OCI-LY3 (cell line): ENCODE results near the gene CREB5.

ENCODE experiments used
- H2AFZ ChIP-seq: fragments of 200-600, 300-600 bp; shearing (Covaris generic); 2 replicates; pipeline ENCODE4 v1.6.0; 2014; ENCODE audit warnings: antibody characterized with exemption, low read depth, low read length
- H3K27ac ChIP-seq: fragments of 200-600, 300-600 bp; sonication (generic); 2 replicates; pipeline ENCODE4 v1.5.1; 2014; ENCODE audit warnings: mild to moderate bottlenecking, low read length, moderate library complexity, mixed read lengths
- H3K27me3 ChIP-seq: fragments of 200-600, 300-600 bp; sonication (generic); 2 replicates; pipeline ENCODE4 v1.6.1; 2014; ENCODE audit warnings: low read depth, low read length, mixed read lengths
- H3K36me3 ChIP-seq: fragments of 200-600, 300-600 bp; sonication (generic); replicated peaks from 2 replicates; pipeline ENCODE3; 2014; ENCODE audit warnings: low read depth, low read length, mixed read lengths
- H3K4me1 ChIP-seq: fragments of 300-600, 200-600 bp; sonication (generic); 2 replicates; pipeline ENCODE4 v1.6.1; 2014; ENCODE audit warnings: low read length, mixed read lengths
- H3K4me2 ChIP-seq: fragments of 200-600, 300-600 bp; sonication (generic); 2 replicates; pipeline ENCODE4 v1.6.1; 2014; ENCODE audit warnings: low read length, mixed read lengths
- H3K4me3 ChIP-seq: fragments of 300-600, 200-600 bp; sonication (generic); 2 replicates; pipeline ENCODE4 v1.5.1; 2014; ENCODE audit warnings: antibody characterized with exemption, mild to moderate bottlenecking, low read length, moderate library complexity
- H3K79me2 ChIP-seq: fragments of 300-600, 200-600 bp; shearing (Covaris generic); 2 replicates; pipeline ENCODE4 v1.6.1; 2014; ENCODE audit warnings: mild to moderate bottlenecking, low read length, mixed read lengths
- H3K9ac ChIP-seq: fragments of 300-600, 200-600 bp; shearing (Covaris generic); 2 replicates; pipeline ENCODE4 v1.6.0; 2014; ENCODE audit warnings: mild to moderate bottlenecking, low read length, moderate library complexity
- H3K9me3 ChIP-seq: fragments of 200-600, 300-600 bp; shearing (Covaris generic); 2 replicates; pipeline ENCODE4 v1.6.1; 2014; ENCODE audit warnings: low read length, mixed read lengths; ENCODE audit not compliant: insufficient read depth
- H4K20me1 ChIP-seq: fragments of 200-600, 300-600 bp; sonication (generic); 2 replicates; pipeline ENCODE4 v1.6.1; 2016; ENCODE audit warnings: low read length, mixed read lengths; ENCODE audit not compliant: insufficient read depth
- CTCF ChIP-seq: fragments of 200-600, 300-600 bp; sonication (generic); IDR thresholded peaks from 2 replicates; pipeline ENCODE4 v1.5.1; 2014; ENCODE audit warnings: antibody characterized with exemption, low read length, low read depth
- EZH2phosphoT487 ChIP-seq: fragments of 200-600 bp; shearing (Covaris generic); IDR thresholded peaks from 2 replicates; pipeline ENCODE4 v1.6.1; 2018; ENCODE audit warnings: antibody characterized with exemption, mixed run types, low read depth

Gene CREB5

DNA sequence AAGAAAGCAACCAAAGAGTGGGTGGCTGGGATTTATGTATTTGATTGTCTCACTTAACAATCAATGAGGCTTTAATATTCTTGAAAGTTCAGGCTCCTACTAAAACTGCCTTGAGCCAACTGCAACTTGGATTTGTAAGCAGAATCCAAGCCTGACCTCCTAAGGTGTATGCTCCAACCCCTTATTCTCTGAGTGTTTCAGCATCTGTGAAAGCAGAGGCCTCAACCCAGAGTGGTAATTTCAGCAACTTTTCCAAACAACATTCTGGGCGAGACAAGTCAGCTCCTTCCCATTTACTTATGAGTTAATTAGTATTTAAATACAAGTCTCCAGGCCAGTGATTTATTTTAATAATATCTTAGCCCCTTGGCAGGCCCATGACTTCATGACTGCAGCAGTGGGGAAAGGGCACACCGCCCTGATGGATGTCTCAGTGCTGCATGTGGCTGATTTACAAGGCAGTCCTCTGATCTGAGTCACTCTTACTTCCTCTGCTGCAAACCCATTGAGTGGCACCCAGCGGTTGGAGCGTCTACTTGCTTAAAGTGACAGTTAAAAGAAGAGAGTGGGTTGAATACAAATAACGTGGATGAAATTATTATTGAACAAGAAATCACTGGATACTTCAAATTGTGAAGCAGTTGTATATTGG, 336.7 kb downstream of the CREB5 start:
- Histone ChIP-seq H3K27me3 (no peaks in the 10 kb centered on the region; the same call in 1 of the 2 replicates), H3K9ac (no peak overlapping the region), H3K4me3 (no peak overlapping the region), H3K27ac (no peak overlapping the region), H3K36me3 (no peaks in the 10 kb centered on the region), H3K79me2 (no peaks in the 10 kb centered on the region), H3K4me2 (peak overlapping the region; percentile 22; the same call in 1 of the 2 replicates), H3K9me3 (no peaks in the 10 kb centered on the region), H4K20me1 (no peaks in the 10 kb centered on the region), H2AFZ (no peak overlapping the region), H3K4me1 (peaks cover 15% of the 10 kb centered on the region)
- TF ChIP-seq EZH2phosphoT487 (no peak), CTCF (peak; percentile 31; the same call in 1 of the 2 replicates)

- H3K27ac ChIP-seq = no peak overlapping the region
- no peak overlapping the region for H3K4me3 ChIP-seq
- H3K4me2 ChIP-seq = peak overlapping the region; percentile 22; the same call in 1 of the 2 replicates
Observed at GRCh38 chr7:28749638-28750037, 337.3 kb downstream of the CREB5 start.

DNA sequence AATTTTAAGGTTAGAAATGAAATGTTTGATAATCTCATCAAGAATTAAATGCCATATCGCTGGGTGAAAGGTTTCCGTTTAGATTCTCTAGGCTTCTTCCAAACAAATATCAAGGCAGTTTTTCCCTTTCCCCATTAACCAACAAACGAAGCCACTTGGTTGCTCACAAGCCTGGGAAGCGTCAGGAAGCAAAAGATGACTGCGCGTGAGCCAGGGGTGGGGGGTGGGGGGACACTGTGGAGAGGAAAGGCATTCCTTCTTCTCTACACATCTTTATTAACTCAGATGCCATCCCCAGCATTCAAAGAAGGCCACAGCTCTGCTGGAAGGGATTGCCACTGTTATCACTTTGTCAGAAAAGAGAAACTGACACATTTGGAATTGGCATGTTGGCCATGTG, 338.7 kb downstream of the CREB5 start:
- TF ChIP-seq EZH2phosphoT487 (no peak), CTCF (no peak)
- Histone ChIP-seq H3K4me3 (no peak overlapping the region), H3K9ac (no peak overlapping the region), H3K4me1 (peaks cover 18% of the 10 kb centered on the region), H3K27ac (no peak overlapping the region), H2AFZ (no peak overlapping the region), H4K20me1 (no peaks in the 10 kb centered on the region), H3K36me3 (no peaks in the 10 kb centered on the region), H3K4me2 (no peak overlapping the region), H3K9me3 (no peaks in the 10 kb centered on the region), H3K79me2 (no peaks in the 10 kb centered on the region), H3K27me3 (no peaks in the 10 kb centered on the region)

More at GRCh38 chr7:28749638-28750037, 337.3 kb downstream of the CREB5 start:
- Histone ChIP-seq H3K36me3 (no peaks in the 10 kb centered on the region), H2AFZ (no peak overlapping the region), H3K4me1 (peaks cover 18% of the 10 kb centered on the region), H3K79me2 (no peaks in the 10 kb centered on the region), H3K27me3 (no peaks in the 10 kb centered on the region; the same call in 1 of the 2 replicates), H4K20me1 (no peaks in the 10 kb centered on the region), H3K9ac (no peak overlapping the region), H3K9me3 (no peaks in the 10 kb centered on the region)
- TF ChIP-seq EZH2phosphoT487 (no peak), CTCF (no peak)

- TF ChIP-seq CTCF (no peak), EZH2phosphoT487 (no peak)
- H4K20me1 ChIP-seq = no peaks in the 10 kb centered on the region
- H3K4me2 ChIP-seq = peak overlapping the region; percentile 14; the same call in 1 of the 2 replicates
- H2AFZ ChIP-seq = no peak overlapping the region
- H3K9ac ChIP-seq = no peak overlapping the region
- no peak overlapping the region for H3K4me3 ChIP-seq
- H3K36me3 ChIP-seq = no peaks in the 10 kb centered on the region
- H3K27me3 ChIP-seq = no peaks in the 10 kb centered on the region
- no peaks in the 10 kb centered on the region for H3K79me2 ChIP-seq
- H3K27ac ChIP-seq = no peak overlapping the region
- no peaks in the 10 kb centered on the region for H3K9me3 ChIP-seq
- peaks cover 18% of the 10 kb centered on the region for H3K4me1 ChIP-seq
Observed at GRCh38 chr7:28753613-28754012, 341.3 kb downstream of the CREB5 start.
